Aorta (tissue), 5 donors: ENCODE data around the gene THEM5. TPM values are rescaled to one million over a fixed set of nuclear protein-coding genes. Genes with fewer than 3 reads are reported as not detected.

ENCODE experiments used
- ATAC-seq: fragments of 200-7000 bp; cut with Tn5 transposase; one replicate; pipeline ENCODE4 v1.9.1; 2022; ENCODE audit warnings: moderate library complexity; ENCODE audit not compliant: low FRiP score
- DNase-seq, 2 donors: peaks; one replicate each; pipeline ENCODE4 v3.0.0-alpha.2; 2020
- H3K27ac ChIP-seq, 2 donors: one replicate each; pipeline ENCODE4 v1.5.1; 2013; ENCODE audit warnings: low read length in 2 of 2, mild to moderate bottlenecking in 2 of 2, moderate library complexity in 2 of 2, control low read depth in 1 of 2, inconsistent platforms in 1 of 2, low read depth in 1 of 2
- H3K27me3 ChIP-seq, 2 donors: one replicate each; pipeline ENCODE4 v1.6.1; 2013; ENCODE audit warnings: control low read depth in 1 of 2, low read length in 1 of 2, mild to moderate bottlenecking in 1 of 2, moderate library complexity in 1 of 2; ENCODE audit not compliant: insufficient read depth in 2 of 2, control insufficient read depth in 1 of 2
- H3K36me3 ChIP-seq, 2 donors: one replicate each; pipeline ENCODE4 v1.6.1; 2013; ENCODE audit warnings: control low read depth in 1 of 2, low read length in 1 of 2, mild to moderate bottlenecking in 1 of 2; ENCODE audit not compliant: insufficient read depth in 2 of 2, control insufficient read depth in 1 of 2
- H3K4me1 ChIP-seq, 2 donors: one replicate each; pipeline ENCODE4 v1.6.1; 2013; ENCODE audit warnings: low read length in 2 of 2, control low read depth in 1 of 2, mild to moderate bottlenecking in 1 of 2, moderate library complexity in 1 of 2; ENCODE audit not compliant: insufficient read depth in 2 of 2, control insufficient read depth in 1 of 2
- H3K4me3 ChIP-seq, 2 donors: one replicate each; pipeline ENCODE4 v1.5.1; 2013; ENCODE audit warnings: low read length in 2 of 2, control low read depth in 1 of 2, mild to moderate bottlenecking in 1 of 2
- H3K9me3 ChIP-seq: one replicate; pipeline ENCODE4 v1.6.1; 2013; ENCODE audit warnings: mild to moderate bottlenecking, low read length; ENCODE audit not compliant: control insufficient read depth
- whole genome bisulfite sequencing, 2 donors: extraction: QIAGEN DNeasy Blood & Tissue Kit; methylation state at CpG; one replicate each; pipeline ENCODE4 v1.1.7; 2013; 5-methylcytosine and 5-hydroxymethylcytosine counted together
- intact Hi-C, 2 donors: fragments of 100-400 bp; cut with DNase I; formaldehyde crosslinking; loops; one replicate each; pipeline versions ENCODE4 v1.14.2 to v1.15.0; 2022
- polyA plus RNA-seq, 2 donors: library from polyadenylated mRNA; stranded (reverse); fragments of 200-250 nt; gene quantifications; one replicate each; pipeline ENCODE4 v1.2.3, GENCODE V29; 2013
- total RNA-seq, 2 donors: library from RNA; stranded (reverse); fragmentation: NEBNext Ultra II Directional; extraction: Animal tissue kit (Norgen Biotek cat#: 25700); gene quantifications; one replicate each; pipeline ENCODE4 v1.2.1, GENCODE V29; 2021
- donor health status: healthy with polysubstance abuse.
- donor health status: Bipolar disorder and iron deficiency.
- donor health status: DM: no; HTN: no; CAD: no.
- donor health status: DM: no; HTN: no; CAD: no.
- donor health status: DM: yes; HTN: yes; CAD: no.

The THEM5 gene
- total and polyA plus RNA-seq, 4 donors, result not detected

DNA sequence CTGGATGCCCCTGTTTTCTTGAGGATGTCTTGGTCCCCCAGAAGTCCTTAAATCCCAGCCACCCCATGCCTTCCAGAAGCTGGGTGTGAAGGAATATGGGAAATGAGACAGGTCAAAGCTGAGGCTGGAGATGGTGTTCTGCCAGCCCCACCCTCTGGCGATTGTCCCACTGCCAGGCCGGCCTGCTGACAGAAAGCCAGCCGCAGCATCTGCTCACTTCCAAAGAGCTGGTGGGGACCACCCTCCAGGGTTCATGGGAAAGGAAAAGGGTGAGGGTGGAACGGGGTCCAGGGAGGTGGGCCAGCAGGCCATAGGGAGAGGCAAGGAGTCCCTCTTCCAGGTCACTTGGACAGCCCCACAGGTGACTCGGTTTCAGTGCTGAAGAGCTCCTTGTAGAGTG lies 46.4 kb downstream of the THEM5 start:
- WGBS, 2 donors, result 74 to 76% methylated on average over 5 of the region's 5 CpGs
- intact Hi-C loops, result no loop called here
- H3K4me1 ChIP-seq, result no peaks in the 10 kb centered on the region
- DNase-seq (no peak), ATAC-seq (no peak)
- H3K27ac ChIP-seq, result no peak overlapping the region
- H3K27me3 ChIP-seq, result no peaks in the 10 kb centered on the region
- H3K4me3 ChIP-seq, result no peak overlapping the region
- H3K9me3 ChIP-seq, result no peaks in the 10 kb centered on the region
- H3K36me3 ChIP-seq, result no peaks in the 10 kb centered on the region

DNA sequence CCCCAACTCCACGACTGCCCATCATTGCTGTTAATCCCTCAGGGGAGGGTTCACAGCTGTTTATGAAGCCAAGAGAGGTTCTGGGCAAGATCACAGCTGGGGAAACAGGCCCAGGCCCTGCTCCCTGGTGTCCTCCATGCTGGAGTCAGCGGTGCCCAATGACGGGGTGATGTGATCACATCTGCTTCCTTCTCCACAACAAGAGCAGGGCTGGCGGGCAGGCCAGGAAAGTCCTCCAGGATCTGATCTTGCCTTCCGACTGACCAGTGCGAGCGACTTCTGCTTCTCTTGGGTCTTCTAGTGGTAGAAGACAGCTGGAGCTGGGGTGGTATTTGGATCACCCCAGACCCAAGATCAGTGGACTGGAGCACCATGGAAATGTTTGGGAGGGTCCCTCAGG lies 47.3 kb downstream of the THEM5 start:
- no peak for DNase-seq

DNA sequence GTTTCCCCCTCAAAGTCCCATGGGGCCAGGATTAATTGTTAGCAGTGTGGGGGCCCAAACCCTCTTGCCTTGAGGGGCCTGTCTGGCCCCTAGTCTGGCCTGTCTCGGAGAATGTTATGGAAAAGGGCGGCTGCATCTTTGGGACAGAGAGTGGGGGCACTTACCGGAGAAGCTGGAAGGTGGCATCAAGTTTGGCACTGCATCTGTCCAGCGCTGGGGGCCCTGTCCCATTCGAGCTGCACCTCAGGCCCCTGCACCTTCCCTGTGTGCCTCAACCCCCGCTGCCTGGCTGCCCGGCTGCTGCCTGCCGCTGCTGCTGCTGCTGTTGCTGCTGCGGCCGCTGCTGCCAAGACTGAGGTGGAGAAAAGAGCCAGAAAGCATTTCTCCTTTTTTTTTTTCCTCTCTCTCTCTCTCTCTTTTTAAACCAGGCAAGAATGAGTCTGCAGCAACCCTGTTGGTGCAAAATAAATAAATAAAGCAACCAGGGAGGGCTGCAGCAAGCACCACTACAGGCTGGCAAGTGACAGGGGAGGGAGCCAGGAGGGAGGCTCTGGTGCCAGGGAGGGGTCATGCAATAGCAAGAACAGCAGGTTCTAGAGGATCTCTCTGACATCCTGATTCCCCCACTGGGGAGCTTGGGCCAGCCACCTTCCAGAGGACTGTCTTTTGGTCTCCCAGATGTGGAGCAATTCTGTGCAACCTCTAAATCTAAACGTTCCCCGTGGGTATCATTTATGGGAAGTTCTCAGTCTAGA lies 48.3 kb downstream of the THEM5 start, which contains the start of gene LINGO4:
LINGO4 (minus strand) TSS at position 354 of the 755 bp plus-strand sequence. CDS start 2,715 bp downstream, outside the sequence.
- H3K36me3 ChIP-seq, result no peaks in the 10 kb centered on the region

More for the DNA sequence above, 47.3 kb downstream of the THEM5 start:
- Histone ChIP-seq H3K4me1 (no peaks in the 10 kb centered on the region), H3K27ac (no peak overlapping the region), H3K27me3 (no peaks in the 10 kb centered on the region), H3K36me3 (no peaks in the 10 kb centered on the region), H3K9me3 (no peaks in the 10 kb centered on the region), H3K4me3 (no peak overlapping the region)
- ATAC-seq, result no peak
- intact Hi-C loops, result no loop called here
- WGBS, 2 donors, result 85 to 88% methylated on average over 7 of the region's 7 CpGs

DNA sequence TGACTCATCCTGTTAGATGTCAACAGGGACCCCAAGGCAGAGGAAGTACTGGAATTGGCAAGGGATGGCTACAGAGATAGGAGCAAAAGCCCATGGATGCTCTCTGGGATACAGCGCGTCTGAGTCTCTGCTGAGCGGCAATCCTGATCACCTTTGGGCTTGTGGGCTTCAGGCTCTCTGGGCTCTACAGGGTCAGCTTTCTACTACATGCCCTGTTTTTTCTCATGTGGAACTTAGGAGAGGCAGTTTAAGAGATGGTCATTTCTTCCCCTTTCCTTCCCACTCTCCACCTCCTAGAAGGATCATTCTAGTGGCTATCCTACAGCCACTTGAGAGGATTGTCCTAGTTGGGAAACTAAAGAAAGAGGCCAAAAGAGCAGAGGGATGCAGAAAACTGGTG lies 49.6 kb downstream of the THEM5 start:
- no peaks in the 10 kb centered on the region for H3K9me3 ChIP-seq
- H3K27ac ChIP-seq, result no peak overlapping the region
- no peaks in the 10 kb centered on the region for H3K4me1 ChIP-seq
- no peaks in the 10 kb centered on the region for H3K27me3 ChIP-seq
- ATAC-seq (no peak), DNase-seq (no peak)
- WGBS, 2 donors, result 93 to 95% methylated on average over 3 of the region's 3 CpGs
- intact Hi-C loops, result no loop called here
- H3K4me3 ChIP-seq, result no peak overlapping the region
- H3K36me3 ChIP-seq, result no peaks in the 10 kb centered on the region

More for the DNA sequence above, 48.3 kb downstream of the THEM5 start, which contains the start of gene LINGO4:
- Histone ChIP-seq H3K9me3 (no peaks in the 10 kb centered on the region), H3K4me3 (no peak within 1 kb of the TSS), H3K27me3 (no peaks in the 10 kb centered on the region), H3K27ac (no peak within 1 kb of the TSS), H3K4me1 (no peaks in the 10 kb centered on the region)
- no peak for ATAC-seq
- intact Hi-C loops, result no loop called here
- DNase-seq, result no peak
- 31% methylated on average over 12 of the region's 12 CpGs for WGBS, 2 donors

DNA sequence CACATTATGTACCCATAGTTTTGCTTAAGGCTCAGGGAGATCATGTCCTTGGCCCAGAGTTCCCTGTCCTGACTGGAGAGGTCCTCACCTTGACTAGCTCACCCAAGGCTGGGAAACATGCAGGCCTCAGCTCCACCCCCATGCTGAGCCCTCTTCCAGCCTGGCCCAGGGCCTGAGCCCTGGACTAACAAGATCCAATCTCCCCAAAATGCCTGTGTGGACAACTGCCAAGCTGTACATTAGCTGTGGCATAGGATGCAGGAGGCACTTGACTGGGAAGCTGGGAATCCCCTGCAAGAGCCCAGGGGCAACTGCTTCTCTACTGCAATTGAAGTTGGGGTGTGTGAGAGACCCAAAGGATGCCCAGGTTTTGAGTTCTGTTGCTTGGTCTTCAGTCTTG lies 50.3 kb downstream of the THEM5 start:
- H3K4me1 ChIP-seq, result no peaks in the 10 kb centered on the region
- no peak overlapping the region for H3K27ac ChIP-seq
- no peaks in the 10 kb centered on the region for H3K36me3 ChIP-seq
- no peak for ATAC-seq
- no peak for DNase-seq
- intact Hi-C loops, result no loop called here
- H3K4me3 ChIP-seq, result no peak overlapping the region
- no peaks in the 10 kb centered on the region for H3K27me3 ChIP-seq
- no peaks in the 10 kb centered on the region for H3K9me3 ChIP-seq

DNA sequence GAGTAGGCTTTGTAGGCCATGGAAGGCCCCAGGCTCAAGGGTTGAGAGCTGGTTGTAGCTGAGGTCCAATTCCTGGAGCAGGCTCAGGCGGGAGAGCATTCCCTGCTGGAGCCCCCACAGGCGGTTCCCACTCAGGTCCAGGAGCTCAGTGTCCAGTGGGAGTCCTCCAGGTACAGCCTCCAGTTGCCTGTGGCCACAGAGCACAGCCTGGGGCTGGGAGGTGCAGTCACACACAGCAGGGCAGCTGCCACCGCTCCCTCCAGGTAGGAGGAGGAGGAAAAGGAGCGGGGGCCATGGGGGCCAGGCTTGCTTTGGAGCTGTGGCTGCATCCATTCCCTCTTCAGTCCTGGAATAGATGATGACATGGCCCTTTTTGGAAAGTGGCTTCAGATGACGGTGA lies 51.1 kb downstream of the THEM5 start:
- Histone ChIP-seq H3K9me3 (no peaks in the 10 kb centered on the region), H3K4me3 (no peak overlapping the region), H3K27ac (no peak overlapping the region), H3K4me1 (no peaks in the 10 kb centered on the region), H3K27me3 (no peaks in the 10 kb centered on the region), H3K36me3 (no peaks in the 10 kb centered on the region)
- WGBS, 2 donors, result 89 to 91% methylated on average over 5 of the region's 5 CpGs
- ATAC-seq, result no peak
- intact Hi-C loops, result no loop called here
- no peak for DNase-seq

DNA sequence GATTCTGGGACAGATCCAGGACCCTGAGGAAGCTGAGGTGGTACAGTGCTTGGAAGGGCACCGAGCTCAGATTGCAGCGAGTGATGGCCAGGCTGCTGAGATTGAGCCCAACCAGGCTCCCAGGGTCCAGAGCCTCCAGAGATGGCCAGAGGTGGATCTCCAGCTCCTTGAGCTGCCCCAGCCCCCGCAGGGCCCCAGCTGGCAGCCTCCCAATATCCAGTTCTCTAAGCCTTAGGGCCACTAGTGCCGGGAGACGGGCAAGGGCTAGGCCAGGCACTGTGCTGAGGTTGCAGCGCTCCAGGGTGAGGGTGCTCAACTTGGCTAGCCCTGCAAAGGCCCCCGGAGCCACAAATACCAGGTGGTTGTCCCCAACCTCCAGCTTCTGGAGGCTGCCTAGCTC lies 51.7 kb downstream of the THEM5 start:
- DNase-seq (no peak), ATAC-seq (no peak)
- Histone ChIP-seq H3K9me3 (no peaks in the 10 kb centered on the region), H3K4me3 (no peak overlapping the region), H3K27me3 (no peaks in the 10 kb centered on the region), H3K4me1 (no peaks in the 10 kb centered on the region), H3K27ac (no peak overlapping the region), H3K36me3 (no peaks in the 10 kb centered on the region)
- intact Hi-C loops, result no loop called here
- WGBS, 2 donors, result 82 to 85% methylated on average over 7 of the region's 7 CpGs

DNA sequence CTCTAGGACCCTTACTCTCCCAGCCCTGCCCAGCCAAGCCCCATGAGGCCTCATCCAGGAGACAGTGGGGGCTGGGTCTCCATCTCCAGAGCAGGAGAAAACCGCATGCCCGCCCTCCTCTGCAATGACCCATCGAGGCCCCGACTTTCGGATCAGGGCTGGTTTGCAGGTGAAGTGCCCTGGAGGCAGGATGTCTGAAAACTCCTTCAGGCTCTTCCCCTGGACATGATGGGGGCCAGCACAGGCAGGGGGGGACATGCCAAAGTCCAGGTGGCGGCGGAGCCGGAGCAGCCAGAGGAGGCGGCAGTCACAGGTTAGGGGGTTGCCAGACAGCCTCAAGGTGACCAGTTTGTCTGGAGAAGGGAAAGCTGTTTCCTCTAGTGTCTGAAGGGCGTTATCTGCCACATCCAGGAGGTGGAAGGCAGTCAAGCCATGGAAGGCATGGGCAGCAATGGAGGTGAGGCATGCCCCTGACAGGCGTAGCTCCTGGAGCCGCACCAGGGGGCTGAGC lies 52.1 kb downstream of the THEM5 start:
- DNase-seq, result no peak
- Histone ChIP-seq H3K4me3 (no peak overlapping the region), H3K4me1 (no peaks in the 10 kb centered on the region), H3K9me3 (no peaks in the 10 kb centered on the region), H3K27ac (no peak overlapping the region), H3K27me3 (no peaks in the 10 kb centered on the region), H3K36me3 (peaks cover 0 to 3% of the 10 kb centered on the region in 2 donors)
- no peak for ATAC-seq
- intact Hi-C loops, result no loop called here
- 91 to 93% methylated on average over 12 of the region's 12 CpGs for WGBS, 2 donors

DNA sequence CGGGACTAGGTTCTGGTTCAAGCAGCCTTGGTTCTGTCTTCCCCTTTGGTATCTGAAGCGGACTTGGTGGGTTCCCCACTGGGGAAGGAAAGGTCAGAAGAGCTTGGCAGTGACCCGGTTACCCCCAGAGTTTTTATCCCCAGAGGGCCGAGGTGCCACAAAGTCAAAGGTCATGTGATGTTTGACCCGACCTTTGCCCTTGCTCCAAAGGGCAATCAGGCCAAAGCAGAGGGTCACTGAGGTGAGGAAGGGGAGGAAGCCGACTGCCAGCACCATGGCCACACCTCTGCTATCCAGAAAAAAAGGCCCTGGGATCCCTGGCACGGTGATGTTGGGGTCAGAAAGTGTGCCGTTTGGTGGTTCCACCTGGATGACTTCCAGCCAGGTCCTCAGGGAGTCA lies 52.7 kb downstream of the THEM5 start:
- WGBS, 2 donors, result 49 to 65% methylated on average over 8 of the region's 8 CpGs
- ATAC-seq (no peak), DNase-seq (no peak)
- no peak overlapping the region for H3K27ac ChIP-seq
- H3K9me3 ChIP-seq, result no peaks in the 10 kb centered on the region
- H3K4me3 ChIP-seq, result no peak overlapping the region
- intact Hi-C loops, result no loop called here
- H3K36me3 ChIP-seq, result peaks cover 0 to 3% of the 10 kb centered on the region in 2 donors
- no peaks in the 10 kb centered on the region for H3K27me3 ChIP-seq
- H3K4me1 ChIP-seq, result no peaks in the 10 kb centered on the region
